ENCODE results near the gene CMA1. TPM values are rescaled to one million over a fixed set of nuclear protein-coding genes. Genes with fewer than 3 reads are reported as not detected.

The CMA1 gene
- total RNA-seq, 1 experiment from 2014 or later, result not detected

GRCh38 chr14:24456980-24457379 is 51.1 kb downstream of the CMA1 start:
- Mint-ChIP-seq H3K36me3 (ENCODE audit: insufficient read depth, unreplicated experiment) (peaks cover 4% of the 10 kb centered on the region), H3K9me3 (ENCODE audit: low read depth, unreplicated experiment) (peaks cover 13% of the 10 kb centered on the region), H3K27me3 (ENCODE audit: unreplicated experiment) (no peaks in the 10 kb centered on the region), H3K4me3 (ENCODE audit: low read depth, unreplicated experiment) (no peak overlapping the region), H3K4me1 (ENCODE audit: low read depth, unreplicated experiment) (peaks cover 17% of the 10 kb centered on the region), H3K27ac (ENCODE audit: unreplicated experiment) (no peak overlapping the region)
- no peak for DNase-seq
- CTCF ChIA-PET, result no interaction called here
- no TSS peak for BruUV-seq (replicated peaks)
- TF ChIP-seq, protein P1, sequence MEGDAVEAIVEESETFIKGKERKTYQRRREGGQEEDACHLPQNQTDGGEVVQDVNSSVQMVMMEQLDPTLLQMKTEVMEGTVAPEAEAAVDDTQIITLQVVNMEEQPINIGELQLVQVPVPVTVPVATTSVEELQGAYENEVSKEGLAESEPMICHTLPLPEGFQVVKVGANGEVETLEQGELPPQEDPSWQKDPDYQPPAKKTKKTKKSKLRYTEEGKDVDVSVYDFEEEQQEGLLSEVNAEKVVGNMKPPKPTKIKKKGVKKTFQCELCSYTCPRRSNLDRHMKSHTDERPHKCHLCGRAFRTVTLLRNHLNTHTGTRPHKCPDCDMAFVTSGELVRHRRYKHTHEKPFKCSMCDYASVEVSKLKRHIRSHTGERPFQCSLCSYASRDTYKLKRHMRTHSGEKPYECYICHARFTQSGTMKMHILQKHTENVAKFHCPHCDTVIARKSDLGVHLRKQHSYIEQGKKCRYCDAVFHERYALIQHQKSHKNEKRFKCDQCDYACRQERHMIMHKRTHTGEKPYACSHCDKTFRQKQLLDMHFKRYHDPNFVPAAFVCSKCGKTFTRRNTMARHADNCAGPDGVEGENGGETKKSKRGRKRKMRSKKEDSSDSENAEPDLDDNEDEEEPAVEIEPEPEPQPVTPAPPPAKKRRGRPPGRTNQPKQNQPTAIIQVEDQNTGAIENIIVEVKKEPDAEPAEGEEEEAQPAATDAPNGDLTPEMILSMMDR (IDR thresholded peaks at IDR 0.05; ENCODE audit: unreplicated experiment), result no peak
- intact Hi-C loops (cut with micrococcal nuclease; ENCODE audit: unreplicated experiment), result no loop called here

Other genes with a start within 250 kb of the CMA1 start
- 4.5 and 7.5 TPM in 2 replicates for gene TGM1, start 245.1 kb downstream of the CMA1 start, total RNA-seq (2022)
- 35.3 and 42.2 TPM in 2 replicates for gene RABGGTA, start 236.7 kb downstream of the CMA1 start, total RNA-seq (2022)
- gene DHRS1, start 208.5 kb downstream of the CMA1 start, total RNA-seq (2022), result 18.6 and 19.7 TPM in 2 replicates
- gene NOP9, start 208.4 kb downstream of the CMA1 start, total RNA-seq (2022), result 35.9 and 40.2 TPM in 2 replicates
- gene CIDEB, start 200.3 kb downstream of the CMA1 start, total RNA-seq (2022), result 0.17 TPM in 1 of 2 replicates, not detected in the other
- gene LTB4R2, start 198.1 kb downstream of the CMA1 start, total RNA-seq (2022), result 19.3 and 25.8 TPM in 2 replicates
- 13.4 and 18.7 TPM in 2 replicates for gene LTB4R, start 196.8 kb downstream of the CMA1 start, total RNA-seq (2022)
- gene ADCY4, start 173.2 kb downstream of the CMA1 start, total RNA-seq (2022), result 3.0 and 3.4 TPM in 2 replicates
- gene RIPK3, start 168.3 kb downstream of the CMA1 start, total RNA-seq (2022), result 11.0 and 12.6 TPM in 2 replicates
- 10.7 and 12.8 TPM in 2 replicates for gene NFATC4, start 140.1 kb downstream of the CMA1 start, total RNA-seq (2022)
- gene NYNRIN, start 109.3 kb downstream of the CMA1 start, total RNA-seq (2022), result 7.5 and 8.4 TPM in 2 replicates
- 0.99 and 1.7 TPM in 2 replicates for gene CBLN3, start 78.6 kb downstream of the CMA1 start, total RNA-seq (2022)
- gene KHNYN, start 78.3 kb downstream of the CMA1 start, total RNA-seq (2022), result 47.6 and 54.6 TPM in 2 replicates
- 43.7 and 59.0 TPM in 2 replicates for gene SDR39U1, start 65.5 kb downstream of the CMA1 start, total RNA-seq (2022)
- not detected in 2 replicates for gene CTSG, start 68.0 kb upstream of the CMA1 start, total RNA-seq (2022)
- gene GZMH, start 101.4 kb upstream of the CMA1 start, total RNA-seq (2022), result not detected in 2 replicates
- gene GZMB, start 125.9 kb upstream of the CMA1 start, total RNA-seq (2022), result not detected in 2 replicates